GM18499 (cell line): ENCODE results near the gene JPT1.

ENCODE experiments used
- ATAC-seq: cut with Tn5 transposase; IDR thresholded peaks from one replicate; pipeline ENCODE4 v1.9.1; 2021; ENCODE audit warnings: moderate number of reproducible peaks; ENCODE audit not compliant: insufficient read depth, unreplicated experiment

JPT1 gene

DNA sequence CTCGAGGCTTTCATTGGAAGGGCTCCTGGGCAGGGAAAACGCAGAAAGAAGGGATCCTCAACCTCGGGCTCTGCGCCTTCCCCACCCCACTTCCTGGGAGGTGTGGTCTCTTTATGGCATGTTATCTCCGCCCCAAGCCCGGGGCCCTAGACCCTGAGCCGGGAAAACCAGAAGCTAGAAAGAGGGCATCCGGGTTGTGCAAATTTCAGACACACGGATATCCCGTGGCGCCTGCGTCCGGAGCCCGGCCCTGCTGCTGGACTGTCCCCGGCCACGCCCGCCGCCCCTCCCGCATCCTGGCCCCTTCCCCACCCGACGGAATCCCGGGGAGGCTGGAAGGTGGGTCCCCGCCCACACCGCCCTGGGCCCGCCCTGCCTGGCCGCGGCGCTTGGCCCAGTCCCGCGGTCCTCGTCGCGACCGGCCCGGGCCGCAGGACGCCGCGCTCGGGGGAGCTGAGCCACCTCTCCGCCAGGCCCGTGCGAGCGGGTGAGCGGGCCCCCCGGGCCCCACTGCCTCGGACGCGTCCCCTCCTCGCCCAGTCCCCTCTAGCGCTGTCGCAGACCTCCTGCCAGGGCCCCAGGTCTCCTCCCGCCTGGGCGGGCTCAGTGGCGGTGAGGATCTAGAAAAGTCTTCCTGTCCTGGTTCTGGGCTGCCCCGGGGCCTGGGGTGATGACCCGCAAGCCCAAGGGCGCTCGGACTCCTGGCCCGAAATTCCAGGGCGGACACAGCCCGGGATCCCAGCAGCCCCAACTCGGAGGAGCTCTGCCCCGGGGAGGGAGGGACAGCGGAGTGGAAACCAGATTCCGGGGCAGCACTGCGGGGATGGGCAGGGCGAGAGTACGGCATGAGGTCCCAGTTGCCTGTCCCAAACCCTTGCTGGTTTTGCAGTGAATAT is 66.5 kb downstream of the JPT1 start, which contains the start of gene SLC16A5:
SLC16A5 (plus strand) TSS at position 397 of the 896 bp plus-strand sequence. CDS start 5,683 bp downstream, outside the sequence.
- no peak for ATAC-seq

- no peak for ATAC-seq
These were observed 67.1 kb downstream of the JPT1 start for GRCh38 chr17:75087182-75087557.

DNA sequence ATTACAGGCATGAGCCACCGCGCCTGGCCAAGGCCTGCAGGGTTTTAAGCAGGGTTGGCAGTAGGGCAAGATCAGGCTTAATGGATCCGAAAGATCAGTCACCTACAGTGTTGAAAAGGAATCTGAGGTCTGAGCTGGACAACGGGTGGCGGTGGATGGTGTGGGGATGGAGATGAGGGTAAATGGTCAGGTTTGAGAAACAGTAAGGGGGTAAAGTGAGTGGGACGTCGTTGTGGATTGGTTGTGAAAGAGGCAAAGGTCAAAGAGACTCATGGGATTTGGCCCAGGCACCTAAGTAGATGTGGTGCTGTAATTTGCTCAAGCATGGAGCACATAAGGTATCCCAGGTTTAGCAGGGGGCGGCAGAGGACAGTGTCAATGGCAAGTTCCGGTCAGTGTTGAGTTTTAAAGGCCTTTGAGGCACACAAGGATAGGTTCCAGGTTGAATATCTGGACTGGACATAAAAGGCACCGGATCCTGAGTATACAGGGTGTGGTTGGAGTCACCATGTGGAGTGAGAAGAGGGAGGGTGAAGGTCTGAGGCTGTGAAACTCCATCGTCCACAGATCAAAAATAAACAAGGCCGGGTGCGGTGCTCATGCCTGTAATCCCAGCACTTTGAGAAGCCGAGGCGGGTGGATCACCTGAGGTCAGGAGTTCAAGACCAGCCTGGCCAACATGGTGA is 67.7 kb downstream of the JPT1 start:
- ATAC-seq, result no peak
